ENCODE data around the gene TFDP2. TPM values are rescaled to one million over a fixed set of nuclear protein-coding genes. Genes with fewer than 3 reads are reported as not detected.

Gene TFDP2
- total RNA-seq, 1 donor: 28.5 TPM

- H3K4me3 ChIP-seq (ENCODE audit: low read depth, low read length): no peak overlapping the region
- DNase-seq (ENCODE audit: low read depth): no peak
- TF ChIP-seq, protein P1, sequence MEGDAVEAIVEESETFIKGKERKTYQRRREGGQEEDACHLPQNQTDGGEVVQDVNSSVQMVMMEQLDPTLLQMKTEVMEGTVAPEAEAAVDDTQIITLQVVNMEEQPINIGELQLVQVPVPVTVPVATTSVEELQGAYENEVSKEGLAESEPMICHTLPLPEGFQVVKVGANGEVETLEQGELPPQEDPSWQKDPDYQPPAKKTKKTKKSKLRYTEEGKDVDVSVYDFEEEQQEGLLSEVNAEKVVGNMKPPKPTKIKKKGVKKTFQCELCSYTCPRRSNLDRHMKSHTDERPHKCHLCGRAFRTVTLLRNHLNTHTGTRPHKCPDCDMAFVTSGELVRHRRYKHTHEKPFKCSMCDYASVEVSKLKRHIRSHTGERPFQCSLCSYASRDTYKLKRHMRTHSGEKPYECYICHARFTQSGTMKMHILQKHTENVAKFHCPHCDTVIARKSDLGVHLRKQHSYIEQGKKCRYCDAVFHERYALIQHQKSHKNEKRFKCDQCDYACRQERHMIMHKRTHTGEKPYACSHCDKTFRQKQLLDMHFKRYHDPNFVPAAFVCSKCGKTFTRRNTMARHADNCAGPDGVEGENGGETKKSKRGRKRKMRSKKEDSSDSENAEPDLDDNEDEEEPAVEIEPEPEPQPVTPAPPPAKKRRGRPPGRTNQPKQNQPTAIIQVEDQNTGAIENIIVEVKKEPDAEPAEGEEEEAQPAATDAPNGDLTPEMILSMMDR (IDR thresholded peaks at IDR 0.05; ENCODE audit: insufficient read depth, low read length): no peak
Measured at GRCh38 chr3:141905129-141905528, 244.2 kb downstream of the TFDP2 start.

DNA sequence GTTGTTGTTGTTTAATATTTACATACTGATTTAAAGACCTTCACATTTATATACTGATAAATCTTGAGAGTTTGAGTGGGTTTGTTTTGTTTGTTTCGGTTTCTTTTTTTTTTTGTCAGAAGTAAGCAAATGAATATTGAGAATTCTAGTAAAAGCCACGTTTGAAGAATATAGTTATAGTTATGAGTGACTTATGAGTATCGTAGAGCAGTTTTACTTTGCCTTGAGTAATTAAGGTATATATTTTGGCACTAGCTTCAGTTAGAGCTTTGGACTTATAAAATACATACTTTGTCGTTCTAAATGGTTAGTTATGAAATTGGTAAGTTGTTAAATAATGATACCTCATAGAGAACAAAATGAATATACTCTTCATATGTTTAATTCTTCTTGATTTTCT, 245.1 kb downstream of the TFDP2 start:
- DNase-seq (ENCODE audit: low read depth): no peak
- TF ChIP-seq, protein P1 (IDR thresholded peaks at IDR 0.05; ENCODE audit: insufficient read depth, low read length): no peak
- no peak overlapping the region for H3K4me3 ChIP-seq (ENCODE audit: low read depth, low read length)

DNA sequence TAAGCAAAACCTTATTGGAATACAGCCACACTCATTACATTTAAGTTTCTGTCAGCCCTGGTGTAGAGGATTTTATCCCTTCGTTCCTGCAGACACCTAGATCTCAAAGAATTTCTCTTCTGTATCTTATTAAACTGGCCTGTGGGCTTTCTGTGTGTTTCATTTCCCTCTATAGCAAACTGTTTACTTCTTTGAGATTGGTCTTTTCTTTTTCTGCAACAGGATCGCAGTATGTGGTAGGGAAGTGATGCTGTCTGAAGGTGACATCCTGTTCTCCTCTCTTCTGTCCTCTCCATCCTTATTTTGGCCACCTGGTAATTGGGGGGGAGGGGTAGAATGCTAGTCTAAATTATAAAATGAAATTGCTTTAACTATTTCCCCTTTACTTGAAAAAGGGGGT, 247.4 kb downstream of the TFDP2 start:
- H3K4me3 ChIP-seq (ENCODE audit: low read depth, low read length): no peak overlapping the region
- DNase-seq (ENCODE audit: low read depth): no peak
- TF ChIP-seq, protein P1 (IDR thresholded peaks at IDR 0.05; ENCODE audit: insufficient read depth, low read length): no peak

DNA sequence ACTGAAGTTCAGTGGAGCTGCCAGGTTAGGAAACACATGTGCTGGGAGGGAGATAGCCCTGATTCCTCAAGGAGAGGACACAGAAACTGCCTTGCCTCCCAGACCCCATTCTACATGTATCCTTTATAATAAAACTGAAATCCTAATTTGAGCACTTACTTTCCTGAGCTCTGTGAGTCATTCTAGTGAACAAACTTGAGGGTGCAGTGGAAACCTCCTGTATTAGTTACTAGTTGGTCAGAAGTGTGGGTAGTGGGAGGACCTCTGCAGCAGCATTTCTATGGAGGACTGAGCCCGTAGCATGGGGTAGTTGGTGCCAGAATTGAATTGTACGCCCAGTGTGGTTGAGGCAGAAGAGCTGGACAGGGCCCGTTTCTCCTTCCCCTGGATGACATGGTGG, 249.0 kb downstream of the TFDP2 start:
- no peak overlapping the region for H3K4me3 ChIP-seq (ENCODE audit: low read depth, low read length)
- TF ChIP-seq, protein P1 (IDR thresholded peaks at IDR 0.05; ENCODE audit: insufficient read depth, low read length): no peak
- DNase-seq (ENCODE audit: low read depth): no peak

DNA sequence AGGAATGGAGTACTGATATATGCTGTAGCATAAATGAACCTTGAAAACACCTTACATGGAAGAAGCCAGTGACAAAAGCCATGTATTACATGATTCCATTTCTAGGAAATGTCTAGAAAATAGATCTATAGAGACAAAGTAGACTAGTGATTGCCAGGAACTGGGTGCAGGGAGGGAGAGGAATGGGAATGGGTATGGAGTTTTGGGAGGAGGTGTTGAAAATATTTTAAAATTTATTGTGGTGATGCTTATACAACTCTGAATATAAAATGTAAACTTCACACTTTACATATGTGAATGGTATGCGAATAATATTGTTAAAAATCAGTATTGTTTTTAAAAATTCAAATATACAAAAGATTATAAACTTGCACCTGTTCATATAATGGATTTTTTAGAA, 250.4 kb downstream of the TFDP2 start:
- TF ChIP-seq, protein P1 (IDR thresholded peaks at IDR 0.05; ENCODE audit: insufficient read depth, low read length): no peak
- no peak overlapping the region for H3K4me3 ChIP-seq (ENCODE audit: low read depth, low read length)
- no peak for DNase-seq (ENCODE audit: low read depth)

GRCh38 chr3:141895731-141896130, 253.6 kb downstream of the TFDP2 start:
- H3K4me3 ChIP-seq (ENCODE audit: low read depth, low read length): no peak overlapping the region
- no peak for DNase-seq (ENCODE audit: low read depth)
- TF ChIP-seq, protein P1 (IDR thresholded peaks at IDR 0.05; ENCODE audit: insufficient read depth, low read length): no peak

DNA sequence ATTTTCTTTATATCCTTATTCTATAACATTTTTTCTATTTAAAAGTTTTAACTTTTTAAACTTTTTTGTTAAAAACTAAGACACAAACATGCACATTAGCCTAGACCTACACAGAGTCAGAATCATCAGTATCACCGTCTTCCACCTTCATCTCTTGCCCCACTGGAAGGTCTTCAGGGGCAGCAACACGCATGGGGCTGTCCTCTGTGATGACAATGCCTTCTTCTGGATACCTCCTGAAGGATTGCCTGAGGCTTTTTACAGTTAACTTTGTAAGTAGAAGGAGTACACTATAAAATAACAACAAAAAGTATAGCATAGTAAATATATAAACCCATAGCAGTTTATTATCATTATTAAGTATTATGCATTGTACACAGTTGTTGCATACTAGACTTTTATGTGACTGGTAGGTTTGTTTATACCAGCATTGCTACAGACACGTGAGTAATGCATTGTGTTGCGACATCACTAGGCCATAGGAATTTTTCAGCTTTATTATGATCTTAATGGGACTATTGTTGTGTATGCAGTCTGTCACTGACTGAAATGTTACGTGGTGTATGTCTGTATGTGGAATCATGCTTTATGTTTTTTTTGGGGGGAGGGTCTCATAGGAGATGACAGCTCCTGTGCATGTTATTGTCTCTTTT, 254.7 kb downstream of the TFDP2 start:
- TF ChIP-seq, protein P1 (IDR thresholded peaks at IDR 0.05; ENCODE audit: insufficient read depth, low read length): no peak
- H3K4me3 ChIP-seq (ENCODE audit: low read depth, low read length): no peak overlapping the region
- DNase-seq (ENCODE audit: low read depth): peak; percentile 91
